ELR (cell line): ENCODE data around the gene IFNW1.
"Not testable (repeated sequence)": the region's sequence is repeated elsewhere in the genome, so short reads cannot be mapped to it uniquely, and the experiment has no call there.

Source experiments
- DNase-seq: peaks from one replicate; pipeline ENCODE4 v3.0.0-alpha.2; 2015; ENCODE audit warnings: low read depth

IFNW1 gene

GRCh38 chr9:21141427-21141882 lies at the start of gene IFNW1:
IFNW1 (minus strand) TSS chr9:21141832; CDS start chr9:21141570, 262 bp downstream.
- DNase-seq, result peak; percentile 16

GRCh38 chr9:21187487-21187886 lies 45.9 kb upstream of the IFNW1 start, which contains the start of gene IFNA4:
IFNA4 (minus strand) TSS chr9:21187587; CDS start chr9:21187531, 56 bp downstream.
- not testable (repeated sequence) for DNase-seq

GRCh38 chr9:21182810-21183736 lies 41.4 kb upstream of the IFNW1 start:
- peak; percentile 29 for DNase-seq

GRCh38 chr9:21174671-21175070 lies 33.0 kb upstream of the IFNW1 start:
- DNase-seq, result peak; percentile 10

- DNase-seq, result no peak
Measured at GRCh38 chr9:21172156-21172555, 30.5 kb upstream of the IFNW1 start.

GRCh38 chr9:21171351-21171750 lies 29.7 kb upstream of the IFNW1 start:
- DNase-seq, result no peak

GRCh38 chr9:21166560-21166959 lies 24.9 kb upstream of the IFNW1 start, which contains the start of gene IFNA21:
IFNA21 (minus strand) TSS chr9:21166660; CDS start chr9:21166612, 48 bp downstream.
- not testable (repeated sequence) for DNase-seq

GRCh38 chr9:21165516-21165915 lies 23.9 kb upstream of the IFNW1 start:
- DNase-seq, result no peak

GRCh38 chr9:21160178-21160577 lies 18.5 kb upstream of the IFNW1 start:
- peak; percentile 50 for DNase-seq

GRCh38 chr9:21155501-21155900 lies 13.9 kb upstream of the IFNW1 start:
- peak; percentile 34 for DNase-seq

- DNase-seq, result peak; percentile 50
Measured at GRCh38 chr9:21154018-21154608, 12.5 kb upstream of the IFNW1 start.

- peak; percentile 56 for DNase-seq
Measured at GRCh38 chr9:21153336-21154017, 11.8 kb upstream of the IFNW1 start.

- DNase-seq, result no peak
Measured at GRCh38 chr9:21144603-21145002, 3.0 kb upstream of the IFNW1 start.

- no peak for DNase-seq
Measured at GRCh38 chr9:21137020-21137419, 4.6 kb downstream of the IFNW1 start.

- DNase-seq, result no peak
Measured at GRCh38 chr9:21135736-21136135, 5.9 kb downstream of the IFNW1 start.

- DNase-seq, result not testable (repeated sequence)
Measured at GRCh38 chr9:21128186-21128585, 13.4 kb downstream of the IFNW1 start.

GRCh38 chr9:21121595-21122251 lies 19.9 kb downstream of the IFNW1 start:
- DNase-seq, result no peak

- no peak for DNase-seq
Measured at GRCh38 chr9:21121079-21121478, 20.6 kb downstream of the IFNW1 start.

- no peak for DNase-seq
Measured at GRCh38 chr9:21119093-21119770, 22.4 kb downstream of the IFNW1 start.

- DNase-seq, result no peak
Measured at GRCh38 chr9:21114311-21114710, 27.3 kb downstream of the IFNW1 start.
